ENCODE results near the gene GINM1. TPM values are rescaled to one million over a fixed set of nuclear protein-coding genes. Genes with fewer than 3 reads are reported as not detected.
A peak's percentile ranks its signal among the peaks of the same experiment; 100 is the strongest.

The GINM1 gene
- total RNA-seq, 1 donor from 2014 or later = 36.1 TPM

DNA sequence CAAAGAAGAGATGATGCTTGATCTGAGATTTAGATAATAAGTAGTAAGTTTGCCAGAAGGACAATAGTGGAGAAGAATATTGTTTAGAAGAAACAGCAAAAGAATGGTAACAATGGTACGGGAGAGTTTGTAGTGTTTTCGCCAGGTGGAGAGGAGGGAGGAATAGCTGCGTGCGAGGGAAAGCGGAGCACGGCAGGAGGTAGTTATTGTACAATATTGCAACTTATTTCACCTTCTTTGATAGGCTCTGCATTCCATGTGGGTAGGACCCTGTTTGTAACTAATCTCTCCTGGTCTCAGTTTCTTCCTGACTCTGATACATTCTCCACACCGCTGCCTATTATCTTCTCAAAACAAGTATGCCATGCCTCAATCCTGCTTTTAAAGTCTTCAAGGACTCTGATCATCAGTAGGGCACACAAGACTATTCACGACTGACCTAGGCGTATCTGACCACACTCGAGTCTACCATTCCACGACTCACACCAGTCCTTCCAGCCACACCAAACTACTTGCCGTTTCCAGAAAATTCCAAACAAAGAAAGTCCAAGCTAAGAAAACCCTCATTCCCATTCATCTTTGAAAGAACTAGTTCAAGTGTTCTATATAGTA, 21.4 kb upstream of the GINM1 start:
- H3K36me3 ChIP-seq = peaks cover 0 to 14% of the 10 kb centered on the region in 2 donors
- intact Hi-C loops (cut with DNase I) = no loop called here
- peaks cover 31% of the 10 kb centered on the region for H3K4me1 ChIP-seq
- no peaks in the 10 kb centered on the region for H3K27me3 ChIP-seq
- no peak for TF ChIP-seq POLR2AphosphoS5 (IDR thresholded peaks at IDR 0.05; ENCODE audit: insufficient read depth in 1 of 2, low read depth in 1 of 2)
- TF ChIP-seq, protein P1, sequence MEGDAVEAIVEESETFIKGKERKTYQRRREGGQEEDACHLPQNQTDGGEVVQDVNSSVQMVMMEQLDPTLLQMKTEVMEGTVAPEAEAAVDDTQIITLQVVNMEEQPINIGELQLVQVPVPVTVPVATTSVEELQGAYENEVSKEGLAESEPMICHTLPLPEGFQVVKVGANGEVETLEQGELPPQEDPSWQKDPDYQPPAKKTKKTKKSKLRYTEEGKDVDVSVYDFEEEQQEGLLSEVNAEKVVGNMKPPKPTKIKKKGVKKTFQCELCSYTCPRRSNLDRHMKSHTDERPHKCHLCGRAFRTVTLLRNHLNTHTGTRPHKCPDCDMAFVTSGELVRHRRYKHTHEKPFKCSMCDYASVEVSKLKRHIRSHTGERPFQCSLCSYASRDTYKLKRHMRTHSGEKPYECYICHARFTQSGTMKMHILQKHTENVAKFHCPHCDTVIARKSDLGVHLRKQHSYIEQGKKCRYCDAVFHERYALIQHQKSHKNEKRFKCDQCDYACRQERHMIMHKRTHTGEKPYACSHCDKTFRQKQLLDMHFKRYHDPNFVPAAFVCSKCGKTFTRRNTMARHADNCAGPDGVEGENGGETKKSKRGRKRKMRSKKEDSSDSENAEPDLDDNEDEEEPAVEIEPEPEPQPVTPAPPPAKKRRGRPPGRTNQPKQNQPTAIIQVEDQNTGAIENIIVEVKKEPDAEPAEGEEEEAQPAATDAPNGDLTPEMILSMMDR (IDR thresholded peaks at IDR 0.05) = no peak
- no peak for TF ChIP-seq POLR2A (IDR thresholded peaks at IDR 0.05)
- no peak for DNase-seq (ENCODE audit: extremely low spot score in 2 of 2)
- H3K9me3 ChIP-seq = no peaks in the 10 kb centered on the region
- peak overlapping the region; percentile 89 to 92 for H3K4me3 ChIP-seq
- H3K27ac ChIP-seq = peak overlapping the region; percentile 96

DNA sequence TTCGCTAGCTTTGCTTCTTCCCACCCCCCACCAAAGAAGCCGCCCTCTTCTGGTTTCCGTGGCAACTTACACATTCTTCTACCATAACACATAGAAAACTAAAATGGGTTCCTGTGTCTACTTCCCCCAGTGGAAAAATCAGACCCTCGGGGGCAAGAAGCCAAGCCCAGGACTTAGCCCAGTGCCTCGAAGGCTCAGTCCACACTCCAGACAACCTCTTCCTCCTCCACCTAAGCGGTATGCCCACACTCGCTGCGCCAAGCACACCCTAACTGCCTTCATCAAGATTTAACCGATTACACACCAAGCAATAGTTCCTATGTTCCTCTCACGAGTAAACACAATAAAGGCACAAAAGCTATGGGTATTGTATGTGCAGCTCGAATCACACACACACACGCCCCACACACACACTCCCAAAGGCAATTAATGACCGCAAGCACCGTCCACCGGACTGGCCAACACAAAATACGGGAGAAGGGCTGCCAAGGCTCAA, 20.9 kb upstream of the GINM1 start:
- H3K9me3 ChIP-seq = no peaks in the 10 kb centered on the region
- intact Hi-C loops (cut with DNase I) = no loop called here
- peaks cover 0 to 8% of the 10 kb centered on the region in 2 donors for H3K36me3 ChIP-seq
- no peak for TF ChIP-seq POLR2A (IDR thresholded peaks at IDR 0.05)
- no peak for TF ChIP-seq POLR2AphosphoS5 (IDR thresholded peaks at IDR 0.05; ENCODE audit: insufficient read depth in 1 of 2, low read depth in 1 of 2)
- TF ChIP-seq, protein P1 (IDR thresholded peaks at IDR 0.05) = no peak
- peak overlapping the region; percentile 96 for H3K27ac ChIP-seq
- H3K27me3 ChIP-seq = no peaks in the 10 kb centered on the region
- peaks cover 31% of the 10 kb centered on the region for H3K4me1 ChIP-seq
- H3K4me3 ChIP-seq = peak overlapping the region; percentile 89 to 92
- DNase-seq (ENCODE audit: extremely low spot score in 2 of 2) = peak in 1 of 2 donors; percentile 87

DNA sequence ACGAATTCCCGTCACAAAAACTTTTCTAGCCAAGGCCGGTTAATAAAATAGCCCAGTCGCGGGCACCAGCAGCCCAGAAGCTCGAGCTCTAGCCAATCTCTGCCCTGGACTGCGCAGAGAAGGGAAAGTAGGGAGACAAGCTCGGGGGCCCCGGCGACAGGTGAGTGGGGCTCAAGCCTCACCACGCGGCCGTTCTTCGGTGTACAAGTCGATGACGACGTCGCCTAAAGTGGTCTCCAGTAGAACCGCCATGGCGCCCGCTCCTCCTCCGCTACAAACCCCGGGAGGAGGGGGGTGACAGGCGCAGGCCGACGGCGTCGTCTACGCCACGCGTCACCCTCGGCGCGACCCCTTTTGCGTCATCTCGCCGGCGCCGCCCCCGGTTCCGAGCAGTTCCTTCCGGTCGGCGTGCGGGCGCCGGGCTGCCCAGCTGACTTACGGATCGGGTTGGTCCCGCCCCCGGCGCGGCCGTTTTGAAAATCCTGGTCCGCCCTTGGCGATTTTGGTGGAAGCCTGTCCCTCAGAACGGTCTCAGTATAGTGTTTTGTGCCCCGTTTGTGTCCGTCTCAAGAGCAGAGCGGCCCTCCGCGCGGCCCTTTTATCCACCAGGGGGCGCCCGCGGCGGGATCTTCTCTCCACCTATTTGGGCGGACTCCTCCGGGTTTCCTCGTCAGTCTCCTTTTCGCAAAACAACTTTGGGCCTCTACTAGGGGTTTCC, 20.3 kb upstream of the GINM1 start, which contains the start of gene PPIL4:
Gene PPIL4, minus strand, starts transcription at position 290 of the 718 bp plus-strand sequence. Its CDS starts 38 bp downstream, at position 252.
- peak in 1 of 2 donors; percentile 94 for DNase-seq (ENCODE audit: extremely low spot score in 2 of 2)
- Histone ChIP-seq H3K27ac (peak within 1 kb of the TSS; percentile 96), H3K9me3 (no peaks in the 10 kb centered on the region), H3K4me1 (peaks cover 31% of the 10 kb centered on the region), H3K27me3 (no peaks in the 10 kb centered on the region), H3K4me3 (peak within 1 kb of the TSS; percentile 89 to 92), H3K36me3 (peaks cover 0 to 2% of the 10 kb centered on the region in 2 donors)
- TF ChIP-seq, protein P1 (IDR thresholded peaks at IDR 0.05) = peak; percentile 55 to 95 (median 82)
- TF ChIP-seq POLR2A (IDR thresholded peaks at IDR 0.05) (peak in 1 of 2 donors; percentile 78), POLR2AphosphoS5 (IDR thresholded peaks at IDR 0.05; ENCODE audit: insufficient read depth in 1 of 2, low read depth in 1 of 2) (peak; percentile 97 to 98)
- intact Hi-C loops (cut with DNase I) = no loop called here

DNA sequence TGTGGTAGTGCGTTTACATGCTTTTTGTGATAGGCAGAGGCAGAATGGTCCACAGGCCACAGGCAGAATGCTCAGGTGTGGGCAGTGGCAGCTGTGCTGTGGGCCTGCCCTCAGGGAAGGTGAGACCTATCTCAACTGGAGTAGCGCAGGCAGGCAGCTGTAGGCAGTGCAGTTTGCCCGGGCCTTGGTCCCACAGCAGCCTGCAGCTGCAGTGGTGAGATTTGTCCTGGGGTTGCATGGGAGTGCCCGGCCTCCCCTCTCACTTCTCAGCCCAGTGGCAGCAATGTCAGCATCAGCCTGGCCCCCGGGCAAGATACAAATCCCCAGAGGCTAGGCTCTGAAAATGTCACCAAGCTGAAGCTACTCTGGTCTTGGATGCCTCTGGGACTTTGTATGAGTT, 14.3 kb upstream of the GINM1 start:
- intact Hi-C loops (cut with DNase I) = no loop called here
- TF ChIP-seq POLR2A (IDR thresholded peaks at IDR 0.05) (no peak), POLR2AphosphoS5 (IDR thresholded peaks at IDR 0.05; ENCODE audit: insufficient read depth in 1 of 2, low read depth in 1 of 2) (no peak)
- TF ChIP-seq, protein P1 (IDR thresholded peaks at IDR 0.05) = no peak
- Histone ChIP-seq H3K36me3 (no peaks in the 10 kb centered on the region), H3K27me3 (no peaks in the 10 kb centered on the region), H3K27ac (no peak overlapping the region), H3K4me1 (no peaks in the 10 kb centered on the region), H3K9me3 (no peaks in the 10 kb centered on the region), H3K4me3 (no peak overlapping the region)
- DNase-seq (ENCODE audit: extremely low spot score in 2 of 2) = no peak

All from vagina (tissue), 2 donors.